COLO668 (cell line): ENCODE data around the gene FAM83G.
"Not testable (repeated sequence)": the region's sequence is repeated elsewhere in the genome, so short reads cannot be mapped to it uniquely, and the experiment has no call there.

ENCODE experiments used
- DNase-seq: peaks from one replicate; lab custom pipeline; 2025; ENCODE audit not compliant: unreplicated experiment; lab: John Stamatoyannopoulos, UW

The FAM83G gene

DNA sequence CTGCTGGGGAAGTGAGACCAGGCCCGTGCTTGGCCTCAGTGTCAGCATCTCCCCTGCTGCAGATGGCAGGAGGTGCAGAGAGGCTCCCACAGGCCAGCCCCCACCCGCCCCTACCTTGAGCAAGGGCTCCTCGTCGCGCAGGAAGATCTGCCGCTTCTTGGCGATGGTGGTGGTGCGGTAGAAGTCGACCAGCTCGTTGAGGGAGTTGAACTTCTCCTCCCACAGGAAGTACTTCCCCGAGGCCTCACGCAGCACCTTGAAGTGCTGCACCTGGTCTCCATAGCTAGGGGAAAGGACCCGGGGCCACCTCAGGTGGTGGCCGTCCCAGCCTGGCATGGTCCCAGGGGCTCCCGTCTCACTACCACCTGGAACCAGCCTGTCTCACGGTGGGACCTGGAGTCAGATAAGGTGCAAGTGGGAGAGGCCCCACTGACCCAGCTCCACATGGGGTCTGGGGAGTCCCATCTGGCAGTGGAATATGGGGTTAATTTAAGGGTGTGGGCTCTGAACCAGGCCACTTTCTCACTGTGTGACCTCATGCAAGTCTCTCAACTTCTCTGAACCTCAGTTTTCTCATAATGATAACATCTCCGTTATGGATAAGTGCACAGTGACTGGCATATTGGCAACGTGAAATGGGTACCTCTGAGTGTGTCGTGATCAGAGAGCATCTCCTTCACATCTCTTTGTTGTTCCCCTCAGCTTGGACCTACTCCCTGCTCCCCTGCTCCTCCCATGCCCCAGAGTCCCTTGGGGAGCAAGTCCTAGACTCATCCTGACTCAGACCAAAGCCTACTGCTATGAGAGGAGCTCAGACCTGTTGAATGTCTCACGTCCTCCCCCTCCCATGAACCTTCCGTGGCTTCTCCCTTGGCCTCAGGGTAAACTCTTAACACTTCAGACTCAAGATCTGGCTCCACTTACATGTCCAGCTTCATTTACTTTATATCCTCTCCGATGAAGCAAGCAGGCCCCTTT, 19.8 kb upstream of the FAM83G start:
- no peak for DNase-seq

- no peak for DNase-seq
Observed at GRCh38 chr17:19023209-19023999, 18.8 kb upstream of the FAM83G start.

DNA sequence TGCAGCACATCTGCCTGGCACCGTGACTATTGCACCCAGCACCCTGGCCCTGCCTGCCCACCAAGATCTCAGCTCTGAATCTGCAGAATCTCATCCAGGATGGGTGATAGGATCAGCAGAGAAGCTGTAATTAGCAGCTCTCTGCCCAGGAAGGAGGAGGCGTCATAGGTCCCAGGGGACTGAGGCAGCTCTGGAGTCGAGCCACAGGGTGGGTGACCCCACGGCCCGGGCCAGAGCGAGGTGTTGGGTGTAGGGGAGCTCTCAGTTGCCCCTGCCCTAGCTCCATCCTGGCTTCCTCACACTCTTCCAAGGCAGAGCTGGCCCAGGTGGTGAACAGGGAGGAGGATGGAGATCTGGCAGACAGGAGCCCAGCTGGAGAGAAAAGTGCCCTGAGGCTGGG, 18.2 kb upstream of the FAM83G start:
- DNase-seq = no peak

GRCh38 chr17:19022128-19022527, 17.6 kb upstream of the FAM83G start:
- DNase-seq = no peak

DNA sequence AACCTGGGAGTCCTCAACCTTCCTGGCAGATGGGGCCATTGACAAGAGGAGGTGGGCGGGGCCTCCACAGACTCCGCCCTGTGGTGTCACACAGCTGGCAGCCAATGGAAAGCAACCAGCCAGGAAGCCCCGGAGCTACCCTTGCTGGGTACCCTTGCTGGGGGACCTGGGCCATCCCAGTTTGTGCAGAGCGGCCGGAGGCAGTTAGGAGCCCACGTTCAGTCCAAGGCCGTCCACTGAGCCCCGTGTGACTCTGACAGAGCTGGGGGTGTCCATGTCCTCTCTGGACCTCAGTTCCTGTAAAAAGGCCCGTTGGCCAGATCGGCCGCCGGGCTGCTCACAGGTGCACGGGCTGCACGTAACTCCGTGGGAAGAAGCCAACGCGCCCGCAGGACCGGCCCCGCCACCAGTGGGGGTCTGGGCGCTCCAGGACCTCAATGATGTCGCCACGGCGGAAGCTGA, 17.1 kb upstream of the FAM83G start:
- peak; percentile 5 for DNase-seq

DNA sequence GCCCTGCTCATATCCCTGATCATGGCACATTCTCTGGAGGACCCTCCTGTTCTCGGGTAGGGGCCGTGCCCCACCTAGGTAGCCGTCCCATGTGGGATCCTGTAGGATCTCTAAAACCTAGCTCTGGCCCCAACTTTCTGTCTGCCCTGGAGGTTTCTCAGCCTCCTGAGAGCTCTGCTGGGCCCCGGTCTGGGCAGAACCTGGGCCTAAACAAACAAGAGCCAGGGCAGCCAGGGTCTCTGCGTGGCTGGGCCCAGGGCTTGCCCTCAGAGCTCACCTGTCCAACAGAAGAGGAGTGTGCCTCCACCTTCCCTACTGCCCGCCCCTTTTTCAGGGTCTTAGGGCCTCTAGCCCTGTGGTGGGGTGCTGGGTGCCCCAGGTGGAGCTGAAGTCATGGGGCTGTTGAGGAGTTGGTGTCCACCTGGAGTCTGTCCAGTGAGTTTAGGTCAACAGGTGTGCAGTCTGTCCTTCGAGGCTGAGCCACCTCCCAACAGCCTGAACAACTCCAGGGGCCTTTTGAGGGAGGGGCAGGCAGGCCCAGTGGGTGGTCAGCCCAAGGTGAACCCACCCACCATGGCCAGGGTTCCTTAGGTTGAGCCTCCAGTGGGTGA, 16.6 kb upstream of the FAM83G start:
- not testable (repeated sequence) for DNase-seq

DNA sequence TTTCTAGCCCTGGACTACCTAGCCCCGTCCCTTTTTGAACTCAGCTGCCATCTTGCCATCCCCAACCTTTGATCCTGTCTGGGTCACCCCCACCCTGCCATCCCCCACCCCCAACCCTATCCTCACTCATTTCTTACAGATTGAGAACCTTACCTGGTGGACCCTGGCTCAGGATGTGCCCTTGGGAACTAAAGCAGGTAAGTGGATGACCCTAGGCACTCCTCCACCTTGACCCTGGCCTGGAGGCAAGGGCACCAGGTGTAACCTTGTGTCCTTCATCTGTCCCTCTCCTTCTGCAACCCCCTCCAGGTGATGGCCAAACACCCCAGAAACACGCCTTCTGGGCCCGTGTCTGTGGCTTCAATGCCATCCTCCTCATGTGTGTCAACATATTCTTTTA, 15.5 kb upstream of the FAM83G start:
- DNase-seq = no peak

- no peak for DNase-seq
Observed at GRCh38 chr17:19019041-19019941, 14.7 kb upstream of the FAM83G start.

GRCh38 chr17:19018600-19018950, 14.0 kb upstream of the FAM83G start:
- no peak for DNase-seq

- DNase-seq = no peak
Observed at GRCh38 chr17:19017804-19018599, 13.4 kb upstream of the FAM83G start.

GRCh38 chr17:19017401-19017800, 12.8 kb upstream of the FAM83G start:
- DNase-seq = no peak

GRCh38 chr17:19016881-19017280, 12.3 kb upstream of the FAM83G start:
- DNase-seq = no peak

GRCh38 chr17:19016297-19016696, 11.7 kb upstream of the FAM83G start:
- DNase-seq = no peak

DNA sequence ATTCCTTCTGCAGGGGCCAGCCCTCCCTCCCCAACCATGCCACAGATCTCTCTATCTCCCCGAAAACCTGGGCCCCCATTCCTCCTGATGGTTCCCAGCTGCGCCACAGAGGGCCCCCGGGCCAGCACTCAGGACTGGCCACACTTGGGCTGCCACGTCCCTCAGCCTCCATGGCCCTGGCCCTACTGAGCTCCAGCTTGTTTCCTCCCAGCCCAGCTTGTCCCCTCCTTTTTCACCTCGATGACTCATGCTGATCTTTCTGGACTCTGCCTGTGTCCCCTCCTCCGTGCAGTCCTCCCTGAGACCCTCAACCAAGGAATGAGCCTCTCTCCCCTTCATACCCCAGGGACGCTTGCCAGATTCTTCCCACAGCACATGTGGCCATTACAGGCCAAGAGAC, 10.9 kb upstream of the FAM83G start:
- DNase-seq = no peak

DNA sequence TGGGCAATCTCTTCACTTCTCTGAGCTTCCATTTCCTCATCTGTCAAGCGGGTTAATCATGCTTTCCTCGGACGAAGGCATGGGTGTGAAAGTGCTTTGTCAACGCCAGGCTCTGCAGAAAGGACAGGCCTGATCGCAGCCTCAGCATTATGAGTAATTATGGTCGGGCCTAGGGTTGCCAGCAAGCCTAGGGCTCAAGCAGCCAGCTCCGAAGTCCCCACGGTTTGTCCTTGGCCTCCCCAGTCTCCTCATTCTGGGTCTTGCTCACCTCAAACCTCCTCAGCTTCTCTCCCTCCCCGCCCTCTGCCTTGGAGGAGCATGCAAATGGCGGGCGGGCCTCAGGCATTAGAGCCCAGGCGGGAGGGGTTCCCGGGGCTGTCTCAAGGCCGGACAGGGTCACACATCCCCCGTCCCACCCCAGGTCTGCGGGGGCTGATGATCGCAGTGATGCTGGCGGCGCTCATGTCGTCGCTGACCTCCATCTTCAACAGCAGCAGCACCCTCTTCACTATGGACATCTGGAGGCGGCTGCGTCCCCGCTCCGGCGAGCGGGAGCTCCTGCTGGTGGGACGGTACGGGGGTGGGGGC, 10.2 kb upstream of the FAM83G start:
- DNase-seq = no peak

GRCh38 chr17:19013806-19014627, 9.5 kb upstream of the FAM83G start:
- no peak for DNase-seq

GRCh38 chr17:19013226-19013625, 8.7 kb upstream of the FAM83G start:
- DNase-seq = no peak
